HepG2 (cell line): ENCODE results near the gene KCNT1. TPM values are rescaled to one million over a fixed set of nuclear protein-coding genes. Genes with fewer than 3 reads are reported as not detected.

Experiments used
- BATF2 ChIP-seq: sonication (generic); formaldehyde crosslinking; IDR thresholded peaks from 2 replicates; pipeline ENCODE4 v1.8.0; 2022; ENCODE audit warnings: mild to moderate bottlenecking, missing genetic modification reagents, moderate library complexity
- DPF2 ChIP-seq: sonication (generic); formaldehyde crosslinking; IDR thresholded peaks from 2 replicates; pipeline ENCODE4 v1.4.0; 2020; ENCODE audit warnings: mild to moderate bottlenecking, low read depth, missing genetic modification reagents, borderline replicate concordance
- KDM5B ChIP-seq: sonication (generic); formaldehyde crosslinking; IDR thresholded peaks from 2 replicates; pipeline ENCODE4 v1.4.0; 2020; ENCODE audit warnings: missing genetic modification reagents, mild to moderate bottlenecking, borderline replicate concordance
- UBTF ChIP-seq: sonication (generic); formaldehyde crosslinking; IDR thresholded peaks from 2 replicates; pipeline ENCODE4 v1.4.0; 2020; ENCODE audit warnings: mild to moderate bottlenecking, missing genetic modification reagents
- ZNF546 ChIP-seq: sonication (generic); formaldehyde crosslinking; conservative IDR thresholded peaks from 2 replicates; pipeline ENCODE4 v1.8.1; 2023; ENCODE audit warnings: mild to moderate bottlenecking, missing genetic modification reagents
- ZNF607 ChIP-seq: sonication (generic); formaldehyde crosslinking; IDR thresholded peaks from 2 replicates; pipeline ENCODE4 v1.5.1; 2020; ENCODE audit warnings: missing genetic modification reagents, mild to moderate bottlenecking, borderline replicate concordance
- ZNF773 ChIP-seq: sonication (generic); formaldehyde crosslinking; IDR thresholded peaks from 2 replicates; pipeline ENCODE4 v1.4.0; 2020; ENCODE audit warnings: missing genetic modification reagents, borderline replicate concordance
- polyA plus RNA-seq, 8 experiments: library from polyadenylated mRNA; depleted of rRNA in 3 of 8; stranded (reverse) in 7 of 8; unstranded in 1 of 8; fragments of >200 nt; fragmentation: Illumina TruSeq in 4 of 8; extraction: Trizol in 4 of 8; gene quantifications; 2 replicates each; pipeline versions ENCODE4 v1.2.1 to v1.2.3, GENCODE V29; 2011 to 2016; ENCODE audit warnings: low read depth in 4 of 8, missing spikeins in 1 of 8, mixed read lengths in 1 of 8; ENCODE audit not compliant: insufficient read depth in 1 of 8
- total RNA-seq, 5 experiments: library from RNA; depleted of rRNA; stranded (reverse); fragments of >200 nt; fragmentation: Illumina TruSeq; extraction: Trizol; gene quantifications; 2 replicates each; pipeline ENCODE4 v1.2.3, GENCODE V29; 2016; ENCODE audit warnings: low read depth in 1 of 5
- TF ChIP-seq, protein P1 (sequence below): sonication (generic); formaldehyde crosslinking; IDR thresholded peaks from 2 replicates; pipeline ENCODE4 v1.4.0; 2020; ENCODE audit warnings: mild to moderate bottlenecking, missing genetic modification reagents, borderline replicate concordance

Gene KCNT1
- total and polyA plus RNA-seq, 2 of the 13 experiments (the other 11 are each of a cell fraction or from before 2014, with no cell fraction given), result not detected

DNA sequence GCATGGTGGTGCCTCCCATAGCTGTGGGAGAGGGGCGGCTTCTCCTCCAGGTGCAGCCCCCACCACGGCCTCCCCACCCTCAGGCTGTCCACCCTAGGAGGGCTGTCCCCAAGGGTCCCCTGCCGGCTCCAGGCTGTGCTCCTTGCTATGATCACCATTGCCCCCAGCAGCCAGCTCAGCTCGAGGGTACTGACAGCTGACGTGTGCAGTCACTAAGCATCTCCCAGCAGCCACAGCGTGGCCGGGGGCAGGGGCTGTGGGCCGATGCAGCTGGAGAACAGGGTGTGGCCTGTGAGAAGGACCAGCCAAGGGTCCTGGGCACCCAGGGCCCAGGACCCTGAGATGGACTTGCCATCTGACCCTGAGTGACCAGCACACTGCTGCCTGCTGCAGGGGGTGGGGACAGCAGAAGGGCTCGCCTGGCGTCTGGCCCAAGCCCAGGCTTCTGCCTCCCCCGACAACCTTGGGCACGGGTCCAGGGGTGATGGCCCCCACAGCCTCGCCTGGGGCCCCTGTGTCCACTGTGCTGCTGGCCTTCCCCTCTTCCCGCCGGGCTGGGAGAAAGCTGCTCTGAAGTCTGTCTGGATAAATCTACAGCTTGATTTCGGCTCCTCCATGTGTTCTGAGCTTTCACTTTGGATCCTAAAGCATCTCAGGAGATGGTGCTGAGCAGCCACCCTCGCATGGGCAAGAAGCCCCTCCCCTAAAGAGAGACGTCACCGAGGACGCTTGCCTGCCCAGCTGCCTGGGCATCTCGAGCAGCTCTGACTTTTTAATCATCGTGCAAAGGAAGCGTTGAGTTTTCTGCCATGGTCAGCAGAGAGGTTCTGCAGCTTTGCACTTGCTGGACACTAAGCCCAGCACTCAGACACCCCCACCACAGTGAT, 5.5 kb downstream of the KCNT1 start (continued):
- TF ChIP-seq, protein P1, sequence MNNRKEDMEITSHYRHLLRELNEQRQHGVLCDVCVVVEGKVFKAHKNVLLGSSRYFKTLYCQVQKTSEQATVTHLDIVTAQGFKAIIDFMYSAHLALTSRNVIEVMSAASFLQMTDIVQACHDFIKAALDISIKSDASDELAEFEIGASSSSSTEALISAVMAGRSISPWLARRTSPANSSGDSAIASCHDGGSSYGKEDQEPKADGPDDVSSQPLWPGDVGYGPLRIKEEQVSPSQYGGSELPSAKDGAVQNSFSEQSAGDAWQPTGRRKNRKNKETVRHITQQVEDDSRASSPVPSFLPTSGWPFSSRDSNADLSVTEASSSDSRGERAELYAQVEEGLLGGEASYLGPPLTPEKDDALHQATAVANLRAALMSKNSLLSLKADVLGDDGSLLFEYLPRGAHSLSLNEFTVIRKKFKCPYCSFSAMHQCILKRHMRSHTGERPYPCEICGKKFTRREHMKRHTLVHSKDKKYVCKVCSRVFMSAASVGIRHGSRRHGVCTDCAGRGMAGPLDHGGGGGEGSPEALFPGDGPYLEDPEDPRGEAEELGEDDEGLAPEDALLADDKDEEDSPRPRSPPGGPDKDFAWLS (CRISPR knock-in tag), result no peak
- TF ChIP-seq ZNF546 (no peak), UBTF (CRISPR knock-in tag) (no peak), KDM5B (CRISPR knock-in tag) (no peak), ZNF773 (no peak), DPF2 (CRISPR knock-in tag) (no peak), BATF2 (CRISPR knock-in tag) (no peak), ZNF607 (CRISPR knock-in tag) (no peak)
